ENCODE data around the gene CRK.
"Not testable (repeated sequence)": the region's sequence is repeated elsewhere in the genome, so short reads cannot be mapped to it uniquely, and the experiment has no call there.

Gene CRK

DNA sequence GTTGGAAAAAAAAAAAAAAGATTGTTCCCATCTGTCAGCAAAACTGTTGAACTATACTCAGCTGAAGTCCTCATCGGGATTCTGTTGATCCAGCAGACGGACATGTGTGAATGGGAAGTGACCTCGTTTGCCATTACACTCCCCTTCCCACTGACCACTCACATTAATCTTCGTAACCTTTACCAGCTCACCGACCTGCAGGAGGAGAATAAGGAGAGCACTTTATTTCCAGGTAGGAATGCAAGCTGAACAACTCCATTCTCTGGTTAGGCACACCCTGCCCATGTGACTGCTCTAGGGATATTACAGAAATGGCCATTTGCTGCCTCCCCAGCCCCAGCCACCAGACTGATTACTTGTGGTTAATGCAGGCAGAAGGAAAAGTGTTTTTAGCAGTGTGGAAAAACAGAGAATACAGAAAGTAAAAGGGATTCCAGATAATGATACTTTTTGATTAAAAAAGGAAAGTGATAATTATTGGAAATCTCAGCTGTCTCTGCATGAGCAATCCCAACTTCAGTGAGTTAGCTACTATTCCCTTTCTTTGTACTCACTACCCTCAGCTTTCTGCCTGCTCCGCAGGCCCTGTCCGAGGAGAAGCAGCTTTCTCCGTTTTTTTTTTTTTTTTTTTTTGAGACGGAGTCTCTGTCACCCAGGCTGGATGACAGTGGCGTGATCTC lies 32.4 kb downstream of the CRK start:
- no peak for DNase-seq (ENCODE audit: low spot score)

DNA sequence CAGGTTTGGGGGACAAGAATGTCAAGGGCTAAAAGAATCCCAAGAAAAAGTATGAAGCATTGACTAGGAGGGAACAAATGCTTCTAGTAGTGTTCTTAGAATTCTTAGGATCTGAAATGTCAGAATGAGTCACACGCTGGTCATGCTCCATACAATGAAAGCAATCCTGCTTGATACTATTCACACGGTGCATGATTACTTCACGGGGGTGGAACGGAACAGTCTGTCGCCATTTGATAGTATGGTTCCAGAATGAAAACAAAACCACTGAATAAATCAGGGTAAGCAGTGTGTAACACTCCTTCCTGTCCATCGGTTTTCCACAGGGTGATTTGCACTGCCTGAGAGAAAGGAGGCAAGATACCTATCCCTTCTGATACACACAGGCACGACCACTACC lies 33.1 kb downstream of the CRK start:
- peak; percentile 99 for DNase-seq (ENCODE audit: low spot score)

DNA sequence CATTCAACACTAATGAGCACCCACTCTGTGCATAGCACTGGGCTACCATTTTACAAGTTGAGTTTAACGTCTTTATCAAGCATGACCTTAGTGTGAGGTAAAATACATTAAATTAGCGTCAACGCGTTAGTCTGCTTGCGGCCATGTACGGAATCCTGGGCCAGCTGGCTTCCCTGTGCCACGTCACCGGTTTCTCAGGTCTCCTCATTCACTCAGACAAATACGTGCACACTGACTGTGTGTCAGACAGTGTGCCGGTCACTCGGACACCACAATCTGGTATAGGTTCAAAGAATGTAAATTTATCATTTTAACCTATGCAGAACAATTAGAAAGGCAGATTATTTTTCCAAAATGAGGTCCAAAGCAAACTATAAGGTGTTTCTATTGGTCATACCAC lies 34.6 kb downstream of the CRK start:
- DNase-seq (ENCODE audit: low spot score): no peak

DNA sequence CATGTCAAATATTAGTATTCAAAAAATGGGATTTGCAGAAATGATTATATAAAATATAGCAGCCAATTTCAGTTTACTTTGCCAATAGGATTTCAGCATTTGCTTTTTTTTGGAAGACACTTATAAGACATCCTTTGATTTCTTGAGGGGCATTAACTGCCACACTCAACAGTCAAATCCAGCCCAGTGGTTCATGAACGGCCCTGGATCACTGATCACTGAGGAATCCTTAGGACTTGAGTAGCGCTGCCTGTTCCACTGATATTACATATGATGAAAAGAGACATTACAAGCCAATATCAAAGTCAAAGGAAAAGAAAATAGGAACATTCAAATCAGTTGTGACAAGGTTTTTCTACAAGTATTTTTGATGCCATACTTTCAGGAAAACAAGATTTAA lies 35.1 kb downstream of the CRK start:
- DNase-seq (ENCODE audit: low spot score): no peak

DNA sequence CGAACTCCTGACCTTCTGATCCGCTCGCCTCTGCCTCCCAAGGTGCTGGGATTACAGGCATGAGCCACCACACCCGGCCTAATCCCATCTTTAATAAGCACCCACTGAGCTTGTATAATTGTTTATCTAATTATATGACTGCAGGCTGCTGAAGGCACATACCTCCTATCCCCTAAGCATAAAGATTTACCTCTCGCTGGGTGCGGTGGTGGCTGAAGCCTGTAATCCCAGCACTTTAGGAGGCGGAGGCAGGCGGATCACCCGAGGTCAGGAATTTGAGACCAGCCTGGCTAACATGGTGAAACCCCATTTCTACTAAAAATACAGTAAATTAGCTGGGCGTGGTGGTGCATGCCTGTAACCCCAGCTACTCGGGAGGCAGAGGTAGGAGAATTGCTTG lies 35.9 kb downstream of the CRK start:
- no peak for DNase-seq (ENCODE audit: low spot score)

- not testable (repeated sequence) for DNase-seq (ENCODE audit: low spot score)
These were observed 37.6 kb downstream of the CRK start for GRCh38 chr17:1418476-1418875.

- DNase-seq (ENCODE audit: low spot score): no peak
These were observed 39.6 kb downstream of the CRK start for GRCh38 chr17:1416414-1416813.

- DNase-seq (ENCODE audit: low spot score): no peak
These were observed 41.4 kb downstream of the CRK start for GRCh38 chr17:1414634-1415033.

GRCh38 chr17:1414001-1414574 lies 41.9 kb downstream of the CRK start:
- no peak for DNase-seq (ENCODE audit: low spot score)

- no peak for DNase-seq (ENCODE audit: low spot score)
These were observed 42.7 kb downstream of the CRK start for GRCh38 chr17:1413281-1413791.

DNA sequence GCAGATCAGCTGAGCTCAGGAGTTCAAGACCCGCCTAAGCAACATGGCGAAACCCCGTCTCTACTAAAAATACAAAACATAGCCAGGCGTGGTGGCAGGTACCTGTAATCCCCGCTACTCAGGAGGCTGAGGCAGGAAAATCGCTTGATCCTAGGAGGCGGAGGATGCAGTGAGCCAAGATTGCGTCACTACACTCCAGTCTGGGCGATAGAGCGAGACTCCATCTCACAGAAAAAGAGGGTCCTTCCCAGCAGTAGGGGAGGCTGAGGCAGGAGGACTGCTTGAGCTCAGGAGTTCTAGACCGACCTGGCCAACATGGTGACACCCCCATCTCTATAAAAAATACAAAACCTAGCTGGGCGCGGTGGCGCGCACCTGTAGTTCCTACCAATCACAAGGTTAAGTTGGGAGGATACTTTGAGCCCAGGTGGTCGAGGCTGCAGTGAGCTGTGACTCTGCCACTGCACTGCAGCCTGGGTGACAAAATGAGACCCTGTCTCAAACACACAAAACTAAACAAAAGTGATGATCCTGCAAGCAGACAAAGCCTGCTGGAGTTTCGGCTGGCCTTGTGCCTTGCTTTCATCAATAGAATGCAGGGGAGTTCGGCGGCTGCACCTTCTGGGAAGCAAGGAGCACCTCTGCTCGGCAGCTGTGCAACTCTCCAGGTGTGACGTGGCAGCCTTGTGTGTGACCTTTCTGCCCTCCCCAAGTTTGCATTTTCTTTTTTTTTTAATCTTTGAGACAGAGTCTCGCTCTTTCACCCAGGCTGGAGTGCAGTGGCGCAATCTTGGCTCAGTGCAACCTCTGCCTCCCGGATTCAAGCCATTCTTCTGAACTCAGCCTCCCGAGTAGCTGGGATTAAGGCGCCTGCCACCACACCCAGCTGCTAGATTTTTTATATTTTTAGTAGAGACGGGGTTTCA lies 43.6 kb downstream of the CRK start:
- no peak for DNase-seq (ENCODE audit: low spot score)

GRCh38 chr17:1402262-1402586 lies 53.8 kb downstream of the CRK start:
- DNase-seq (ENCODE audit: low spot score): no peak

GRCh38 chr17:1399679-1400512 lies 56.1 kb downstream of the CRK start, which contains the start of gene YWHAE:
Gene YWHAE, minus strand, starts transcription at chr17:1400222. Its CDS starts 112 bp downstream, at chr17:1400110.
- peak; percentile 94 for DNase-seq (ENCODE audit: low spot score)

- DNase-seq (ENCODE audit: low spot score): no peak
These were observed 56.9 kb downstream of the CRK start for GRCh38 chr17:1398931-1399678.

DNA sequence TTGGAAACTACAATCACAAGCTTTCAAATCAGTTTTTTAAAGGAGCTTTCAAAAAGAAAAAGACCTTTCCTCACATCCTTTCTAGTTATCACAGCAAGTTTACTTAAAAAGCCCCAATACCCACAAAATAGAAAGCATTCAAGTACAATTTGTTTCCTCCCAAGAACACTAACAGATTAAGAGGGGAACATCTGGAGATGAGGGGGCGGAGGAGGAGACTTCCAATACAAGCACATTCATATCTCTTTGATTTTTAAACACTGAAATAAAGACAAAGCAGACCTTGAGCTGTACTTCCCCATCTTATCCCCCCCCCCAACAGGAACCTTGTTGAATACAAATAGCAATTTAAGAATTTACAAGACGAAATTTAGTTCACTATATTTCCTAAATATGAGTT lies 58.0 kb downstream of the CRK start:
- DNase-seq (ENCODE audit: low spot score): no peak

- DNase-seq (ENCODE audit: low spot score): not testable (repeated sequence)
These were observed 60.0 kb downstream of the CRK start for GRCh38 chr17:1395876-1396665.

GRCh38 chr17:1391577-1391976 lies 64.5 kb downstream of the CRK start:
- DNase-seq (ENCODE audit: low spot score): no peak

- no peak for DNase-seq (ENCODE audit: low spot score)
These were observed 65.3 kb downstream of the CRK start for GRCh38 chr17:1390432-1391367.
